Activated CD8-positive, alpha-beta memory T cell treated with anti-CD3 and anti-CD28 coated beads for 36 hours (primary cell): ENCODE results near the gene OR52K2. TPM values are rescaled to one million over a fixed set of nuclear protein-coding genes. Genes with fewer than 3 reads are reported as not detected.
"Not testable (repeated sequence)": the region's sequence is repeated elsewhere in the genome, so short reads cannot be mapped to it uniquely, and the experiment has no call there.

Source experiments
- CTCF ChIA-PET: fragments of 350-600 bp; sonication (Branson Sonifier 250); formaldehyde crosslinking; loops from one replicate; lab custom pipeline; 2021; ENCODE audit warnings: antibody characterized with exemption; lab: Charles Lee
- POLR2A ChIA-PET: fragments of 350-600 bp; sonication (Branson Sonifier 250); formaldehyde crosslinking; loops from one replicate; lab custom pipeline; 2021; ENCODE audit warnings: antibody characterized with exemption; lab: Charles Lee
- total RNA-seq, 2 experiments: library from RNA; stranded (reverse); gene quantifications; one replicate each; pipeline ENCODE4 v1.2.3, GENCODE V29; 2021

The OR52K2 gene
- total RNA-seq, 2 experiments from 2014 or later, result not detected

DNA sequence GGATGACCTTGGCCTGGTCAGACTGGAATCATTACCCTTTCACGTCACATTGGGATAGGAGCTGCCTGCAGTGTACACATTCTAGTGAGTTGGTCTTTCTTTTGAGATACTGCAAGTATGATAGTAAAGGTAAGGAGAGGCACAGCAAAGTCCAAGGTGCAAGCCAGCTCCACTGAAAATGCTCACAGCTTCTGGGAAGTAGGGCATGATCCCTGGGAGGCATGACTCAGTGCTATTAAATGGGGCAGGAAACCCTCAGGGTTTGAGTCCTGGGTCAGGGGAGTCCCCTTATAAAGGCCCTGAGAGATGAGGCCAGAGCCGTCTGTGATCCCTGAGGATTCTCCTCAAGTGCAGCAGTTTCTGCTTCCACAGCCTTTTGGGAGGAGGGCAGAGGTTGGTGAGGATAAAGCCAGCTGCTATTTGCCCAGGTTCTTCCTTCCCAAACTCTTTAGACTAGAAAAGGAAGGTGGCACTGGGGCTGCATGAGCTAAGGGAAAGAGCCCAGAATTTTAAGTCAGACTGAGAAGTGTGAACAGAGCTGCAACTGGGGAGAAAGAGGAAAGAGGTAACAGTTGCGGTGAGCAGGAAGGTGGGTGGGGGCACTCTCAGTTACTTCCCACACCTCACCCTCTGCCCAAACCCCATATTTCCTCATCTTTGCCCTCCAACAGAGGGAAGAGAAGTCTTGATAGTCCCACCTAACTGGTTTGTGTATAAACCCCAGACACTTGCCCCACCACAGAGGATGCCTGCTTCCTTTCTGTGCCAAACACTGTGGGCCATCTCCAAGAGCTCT is 18.9 kb downstream of the OR52K2 start:
- ChIA-PET CTCF (interaction anchor here (0.6 kb wide), 1 partner anchor 1070 kb away, joined by 5 read pairs; no protein-coding TSS in a partner anchor), POLR2A (no interaction called here)

DNA sequence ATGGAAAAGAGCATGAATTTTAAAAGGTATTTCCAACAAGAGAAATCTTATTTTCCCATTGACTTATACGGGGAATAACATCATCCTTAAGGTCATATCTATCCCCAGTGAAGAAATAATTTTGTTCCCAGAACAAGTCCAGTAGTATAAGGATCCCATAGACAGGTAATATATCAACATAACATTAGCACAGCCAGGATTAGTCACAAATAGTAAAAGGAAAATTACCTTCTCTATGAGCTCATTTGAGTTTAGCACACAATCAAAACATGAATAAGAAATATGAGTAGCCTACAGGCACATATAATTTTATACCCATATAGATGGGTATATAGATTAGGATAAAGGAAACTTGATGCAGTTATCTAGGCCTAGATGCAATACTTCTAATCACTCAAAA is 30.5 kb downstream of the OR52K2 start:
- CTCF ChIA-PET, result no interaction called here

DNA sequence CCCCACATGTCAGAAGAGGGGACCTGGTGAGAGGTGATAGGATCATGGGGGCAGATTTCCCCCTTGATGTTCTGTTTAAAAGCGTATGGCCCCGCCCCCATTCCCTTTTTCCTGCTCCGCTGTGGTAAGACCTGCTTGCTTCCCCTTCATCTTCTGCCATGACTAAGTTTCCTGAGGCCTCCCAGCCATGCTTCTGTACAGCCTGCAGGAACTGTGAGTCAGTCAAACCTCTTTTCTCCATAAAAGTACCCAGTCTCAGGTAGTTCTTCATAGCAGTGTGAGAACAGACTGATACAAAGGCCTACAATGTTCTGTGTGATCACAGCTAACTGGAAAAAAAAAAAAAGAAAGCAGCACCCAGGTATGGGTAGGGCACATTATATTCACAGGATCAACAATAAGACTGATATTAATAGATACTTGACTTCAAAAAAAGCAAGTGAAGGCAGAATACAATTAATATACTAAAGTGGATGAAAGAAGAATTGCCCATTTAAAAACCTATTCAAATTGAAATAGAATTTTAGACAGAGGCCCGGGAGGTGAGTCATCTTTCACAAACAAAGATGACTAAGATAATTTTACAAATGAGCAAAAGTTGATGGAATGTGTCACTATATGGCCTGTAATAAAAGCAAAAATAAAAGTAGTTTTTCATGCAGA is 31.6 kb downstream of the OR52K2 start:
- ChIA-PET POLR2A (no interaction called here), CTCF (no interaction called here)

More for the DNA sequence above, 30.5 kb downstream of the OR52K2 start:
- POLR2A ChIA-PET, result no interaction called here

DNA sequence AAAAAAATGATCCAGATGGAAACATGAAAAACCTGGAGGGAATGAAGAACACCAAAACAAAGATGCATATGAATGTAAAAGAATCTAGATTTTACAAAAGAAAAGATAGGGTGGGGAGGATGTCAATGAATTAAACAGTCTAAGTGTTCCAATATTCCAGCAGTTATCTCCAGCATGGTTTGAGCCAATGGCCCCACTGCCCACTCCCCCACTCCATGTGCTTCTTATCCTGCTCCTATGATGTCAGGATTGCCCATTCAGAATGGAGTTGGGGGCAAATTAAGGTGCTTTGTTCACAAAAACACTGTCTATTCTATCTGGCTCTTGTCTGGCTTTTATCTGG is 32.1 kb downstream of the OR52K2 start:
- ChIA-PET CTCF (no interaction called here), POLR2A (no interaction called here)

DNA sequence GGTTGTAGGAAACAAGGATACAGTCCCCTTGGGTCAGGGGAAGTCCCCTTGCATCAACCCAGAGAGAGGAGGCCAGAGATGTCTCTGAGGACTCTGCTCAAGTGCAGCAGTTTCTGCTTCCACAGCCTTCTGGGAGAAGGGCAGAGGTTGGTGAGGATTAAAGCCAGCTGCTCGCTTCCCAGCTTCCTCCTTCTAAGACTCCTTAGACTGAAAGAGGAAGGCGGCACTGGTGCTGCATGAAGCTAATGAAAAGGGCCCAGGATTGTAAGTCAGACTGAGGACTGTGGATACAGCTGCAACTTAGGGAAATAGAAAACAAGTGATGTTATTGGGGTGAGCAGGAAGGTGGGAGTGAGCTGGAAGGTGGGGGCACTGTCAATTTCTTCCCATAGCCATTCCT is 33.4 kb downstream of the OR52K2 start, which contains the start of gene OR52K1:
TSS of gene OR52K1 (plus strand) at position 202 of the 400 bp plus-strand sequence. CDS start 6,255 bp downstream, outside the sequence.
- POLR2A ChIA-PET, result no interaction called here
- CTCF ChIA-PET, result no interaction called here

DNA sequence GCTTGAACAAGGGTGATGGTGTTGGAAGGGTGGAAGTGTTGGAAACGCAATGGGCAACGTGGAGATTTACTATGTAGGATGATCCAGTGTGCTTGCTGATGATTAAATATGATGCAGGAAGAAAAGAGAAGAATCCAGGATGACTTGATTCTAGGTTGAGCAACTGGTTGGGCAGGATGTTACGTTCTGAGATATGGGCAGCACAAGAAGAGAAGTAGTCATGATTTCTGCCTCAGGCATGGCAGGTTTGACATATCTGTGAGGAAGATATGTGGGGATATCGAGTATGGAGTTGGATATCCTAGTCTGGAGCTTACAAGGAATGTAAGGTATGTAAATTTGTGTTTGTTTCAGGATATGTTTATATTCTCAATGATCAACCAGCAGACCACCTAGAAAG is 35.2 kb downstream of the OR52K2 start:
- CTCF ChIA-PET, result no interaction called here
- POLR2A ChIA-PET, result no interaction called here

DNA sequence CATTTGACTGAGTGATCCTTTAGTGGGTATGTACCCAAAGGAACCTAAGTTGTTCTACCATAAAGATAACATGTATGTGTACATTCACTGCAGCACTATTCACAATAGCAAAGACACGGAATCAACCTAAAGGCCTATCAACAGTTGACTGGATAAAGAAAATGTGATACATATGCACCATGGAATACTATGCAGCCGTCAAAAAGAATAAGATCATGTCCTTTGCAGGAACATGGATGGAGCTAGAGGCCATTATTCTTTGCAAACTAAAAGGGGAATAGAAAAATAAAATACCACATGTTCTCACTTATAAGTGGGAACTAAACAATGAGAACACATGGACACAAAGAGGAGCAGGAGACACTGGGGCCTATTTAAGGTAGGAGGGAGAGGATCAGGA is 42.3 kb downstream of the OR52K2 start:
- POLR2A ChIA-PET, result not testable (repeated sequence)
- CTCF ChIA-PET, result interaction anchor here (2.4 kb wide), 1 partner anchor 304 kb away, joined by 12 read pairs; no protein-coding TSS in a partner anchor

DNA sequence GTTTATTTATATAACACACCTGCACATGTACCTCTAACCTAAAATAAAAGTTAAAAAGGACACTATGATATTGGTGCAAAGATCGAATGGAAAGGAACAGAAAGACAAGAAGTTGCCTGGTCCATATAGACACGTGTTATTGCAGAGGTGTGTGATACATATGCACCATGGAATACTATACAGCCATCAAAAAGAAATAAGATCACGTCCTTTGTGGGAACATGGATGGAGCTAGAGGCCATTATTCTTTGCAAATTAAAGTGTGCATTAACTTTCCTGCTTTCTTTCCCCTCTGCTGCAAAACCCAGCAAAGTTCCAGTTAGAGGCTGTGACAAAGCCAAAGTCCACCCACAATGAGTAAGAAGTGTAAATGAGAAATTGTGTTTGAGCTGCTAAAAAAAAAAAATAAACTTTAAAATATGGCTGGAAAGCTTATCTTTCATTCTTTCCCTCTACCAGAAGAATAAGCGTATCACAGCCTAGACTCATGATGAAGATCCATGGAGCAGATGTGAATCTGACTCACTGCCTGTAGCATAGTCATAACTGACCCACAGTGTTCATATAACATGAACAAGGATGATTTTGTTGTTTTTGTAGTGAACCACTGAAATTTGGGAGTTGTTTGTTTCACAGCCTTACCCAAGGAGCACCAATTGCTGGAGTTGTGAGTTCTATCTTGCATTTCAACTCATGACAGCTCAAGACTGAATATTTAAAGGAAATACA is 42.9 kb downstream of the OR52K2 start:
- POLR2A ChIA-PET, result no interaction called here
- CTCF ChIA-PET, result interaction anchor here (3.9 kb wide), 1 partner anchor 305 kb away, joined by 23 read pairs; no protein-coding TSS in a partner anchor

DNA sequence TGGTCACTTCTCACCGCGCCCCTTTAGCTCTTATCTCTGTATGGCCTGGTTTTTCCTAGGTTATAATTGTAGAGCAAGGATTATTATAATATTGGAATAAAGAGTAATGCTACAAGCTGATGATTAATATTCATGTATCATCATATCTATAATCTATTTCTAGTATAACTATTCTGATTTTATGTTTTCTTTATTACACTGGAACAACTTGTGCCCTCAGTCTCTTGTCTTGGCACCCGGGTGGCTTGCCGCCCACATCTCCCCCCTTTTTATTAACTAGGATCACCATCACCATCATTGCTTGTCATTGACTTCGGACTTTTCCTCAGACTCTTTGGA is 44.4 kb downstream of the OR52K2 start:
- ChIA-PET CTCF (interaction anchor here (0.6 to 3.9 kb wide), 4 partner anchors 9 to 306 kb away, joined by 3 to 23 read pairs (median 4); partner anchors contain the start of gene TRIM21), POLR2A (no interaction called here)

DNA sequence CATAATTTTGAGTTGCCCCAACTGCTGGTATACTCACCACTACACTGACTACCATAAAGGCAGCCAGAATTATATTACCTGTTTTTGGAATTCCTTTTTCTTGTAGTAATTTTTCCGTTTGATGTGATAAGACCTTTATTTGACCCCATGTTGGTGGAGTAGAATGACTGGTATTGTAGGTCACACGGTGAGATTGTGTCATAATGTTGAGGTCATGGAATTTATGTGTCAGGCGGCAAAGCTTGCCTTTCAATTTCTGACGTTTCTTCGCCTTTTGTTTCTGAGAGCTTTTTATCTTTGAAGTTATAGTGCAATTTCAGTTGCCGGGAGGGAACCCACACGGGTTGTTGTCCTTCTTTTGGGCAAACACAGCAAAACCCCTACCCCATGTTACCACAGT is 46.4 kb downstream of the OR52K2 start:
- POLR2A ChIA-PET, result no interaction called here
- CTCF ChIA-PET, result interaction anchor here (0.6 to 3.9 kb wide), 2 partner anchors 85 to 308 kb away, joined by 3 to 23 read pairs; no protein-coding TSS in a partner anchor

DNA sequence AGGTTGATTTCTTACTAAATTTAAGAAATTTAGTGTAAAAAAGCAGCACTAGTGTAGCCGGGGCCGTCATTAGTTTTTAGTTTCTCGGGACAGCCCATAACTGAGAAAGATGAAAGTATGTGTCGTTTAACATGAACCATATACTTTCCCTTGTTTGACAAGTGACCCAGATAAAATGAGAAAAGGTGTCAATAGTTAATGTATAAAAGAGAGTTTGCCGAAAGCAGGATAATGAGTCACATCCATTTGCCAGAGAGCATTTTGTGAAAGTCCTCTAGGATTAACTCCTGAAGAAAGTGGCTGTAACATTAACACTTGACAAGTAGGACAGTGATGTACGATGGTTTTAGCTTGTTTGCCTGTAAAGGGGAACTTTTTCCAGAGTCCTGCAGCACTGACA is 46.9 kb downstream of the OR52K2 start:
- ChIA-PET CTCF (interaction anchor here (0.6 kb wide), 1 partner anchor 85 kb away, joined by 3 read pairs; no protein-coding TSS in a partner anchor), POLR2A (no interaction called here)

DNA sequence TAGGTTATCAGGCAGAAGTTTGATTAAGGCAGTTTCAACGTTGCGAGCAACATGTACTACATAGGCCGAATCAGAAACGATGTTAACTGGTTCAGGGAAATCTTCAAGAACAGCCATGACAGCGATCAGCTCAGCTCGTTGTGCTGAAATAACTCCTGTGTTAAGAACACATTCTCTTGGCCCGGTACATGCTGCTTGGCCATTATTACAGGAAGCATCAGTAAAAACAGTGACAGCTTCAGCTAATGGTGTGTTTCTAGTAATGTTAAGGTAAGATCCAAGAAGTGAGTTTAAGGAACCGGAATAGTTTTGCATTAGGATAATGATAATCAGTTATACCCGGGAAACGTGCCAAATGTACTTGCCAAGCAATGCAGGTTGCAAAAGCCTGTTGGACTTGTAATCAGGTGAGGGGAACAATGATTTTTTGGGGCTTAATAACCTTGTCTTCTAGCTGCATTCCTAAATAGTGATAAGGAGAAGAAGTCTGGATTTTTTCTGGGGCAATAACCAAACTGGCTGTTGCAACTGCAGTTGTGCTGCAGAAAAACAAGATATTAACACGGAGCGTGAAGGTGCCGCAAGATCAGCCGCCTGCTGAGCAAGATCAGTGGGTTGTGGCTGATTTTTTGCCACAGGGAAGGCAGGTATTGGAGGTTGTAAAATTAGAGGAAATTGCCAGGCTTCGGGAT is 47.6 kb downstream of the OR52K2 start:
- ChIA-PET CTCF (no interaction called here), POLR2A (no interaction called here)

Other genes starting within 250 kb of the OR52K2 start
- gene OR52B4, start 80.9 kb upstream of the OR52K2 start, total RNA-seq, result not detected
- gene TRIM21, start 55.6 kb upstream of the OR52K2 start, total RNA-seq, result 10 to 100 TPM; 20.9 to 22.6 TPM
- not detected for gene OR52K1, start 33.4 kb downstream of the OR52K2 start, total RNA-seq
- gene OR52M1, start 95.9 kb downstream of the OR52K2 start, total RNA-seq, result not detected
- not detected for gene OR52I2, start 132.4 kb downstream of the OR52K2 start, total RNA-seq
- not detected for gene OR52I1, start 144.7 kb downstream of the OR52K2 start, total RNA-seq
- 10 to 100 TPM in 1 of 2 experiments, 1 to 10 TPM in 1; 9.8 to 10.2 TPM for gene TRIM68, start 158.9 kb downstream of the OR52K2 start, total RNA-seq
- not detected for gene OR51D1, start 188.2 kb downstream of the OR52K2 start, total RNA-seq
- not detected for gene OR51E1, start 194.7 kb downstream of the OR52K2 start, total RNA-seq
- gene OR51E2, start 248.6 kb downstream of the OR52K2 start, total RNA-seq, result not detected